GM19455 (cell line): ENCODE results near the gene MX2.
A peak's percentile ranks its signal among the peaks of the same experiment; 100 is the strongest.
"Not testable (repeated sequence)": the region's sequence is repeated elsewhere in the genome, so short reads cannot be mapped to it uniquely, and the experiment has no call there.

Experiments
- ATAC-seq: cut with Tn5 transposase; IDR thresholded peaks from one replicate; pipeline ENCODE4 v1.9.1; 2021; ENCODE audit not compliant: unreplicated experiment

The MX2 gene

DNA sequence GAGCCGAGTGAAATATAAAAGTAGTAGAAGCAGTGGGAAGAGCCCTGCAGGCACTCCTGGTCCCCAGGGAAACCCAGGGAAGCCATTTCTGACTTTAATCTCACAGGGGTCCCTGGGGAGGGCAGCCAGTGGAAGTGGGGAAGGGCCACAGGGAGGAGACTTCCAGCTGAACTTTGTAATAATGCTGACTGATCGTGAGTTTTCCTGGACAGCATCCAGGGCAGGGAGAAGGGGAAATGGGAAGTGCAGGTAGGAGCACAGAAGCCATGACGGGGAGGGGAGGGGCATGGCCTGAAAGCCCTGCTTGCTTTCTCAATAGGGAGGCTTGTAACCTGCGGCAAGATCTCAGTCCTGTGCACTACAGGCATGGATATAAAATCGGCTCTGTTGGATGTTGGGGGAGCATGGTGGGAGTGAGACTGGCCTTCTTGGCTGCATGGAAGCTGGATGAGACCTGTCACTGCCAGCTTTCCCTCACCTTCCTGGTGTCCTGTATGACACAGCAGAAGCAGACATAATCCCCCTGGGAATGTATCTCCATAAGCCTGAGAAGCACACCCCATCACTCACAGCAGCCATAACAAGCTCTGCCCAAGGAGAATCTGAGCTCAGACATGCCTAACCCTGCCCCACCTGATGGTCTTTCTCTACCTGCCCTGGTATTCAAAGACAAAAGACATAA, 49.1 kb downstream of the MX2 start:
- no peak for ATAC-seq

DNA sequence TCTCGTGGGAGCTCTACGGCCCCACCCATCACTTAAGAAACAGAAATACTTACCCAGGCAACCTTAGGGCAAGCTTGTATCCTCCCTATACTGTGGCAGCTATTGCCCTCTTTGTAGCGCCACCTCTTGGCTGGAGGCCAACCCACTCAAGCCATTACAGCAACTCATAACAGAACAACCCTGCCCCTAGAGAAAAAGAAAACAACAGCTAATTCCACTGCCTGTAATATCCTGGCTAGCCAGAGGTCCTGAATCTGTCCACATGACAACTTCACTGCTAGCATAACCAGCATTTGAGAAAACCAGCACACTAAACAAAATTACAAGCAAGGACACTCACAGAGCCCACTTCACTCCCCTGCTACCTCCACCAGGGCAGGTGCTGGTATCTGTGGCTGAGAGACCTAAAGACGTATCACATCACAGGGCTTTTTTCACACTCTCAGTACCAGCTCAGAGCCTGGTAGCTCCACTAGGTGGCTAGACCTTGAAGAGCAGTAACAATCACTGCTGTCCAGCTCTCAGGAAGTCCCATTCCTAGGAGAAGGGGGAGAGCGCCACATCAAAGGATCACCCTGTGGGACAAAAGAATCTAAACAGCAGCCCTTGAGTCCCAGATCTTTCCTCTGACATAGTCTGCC, 49.7 kb downstream of the MX2 start:
- no peak for ATAC-seq

DNA sequence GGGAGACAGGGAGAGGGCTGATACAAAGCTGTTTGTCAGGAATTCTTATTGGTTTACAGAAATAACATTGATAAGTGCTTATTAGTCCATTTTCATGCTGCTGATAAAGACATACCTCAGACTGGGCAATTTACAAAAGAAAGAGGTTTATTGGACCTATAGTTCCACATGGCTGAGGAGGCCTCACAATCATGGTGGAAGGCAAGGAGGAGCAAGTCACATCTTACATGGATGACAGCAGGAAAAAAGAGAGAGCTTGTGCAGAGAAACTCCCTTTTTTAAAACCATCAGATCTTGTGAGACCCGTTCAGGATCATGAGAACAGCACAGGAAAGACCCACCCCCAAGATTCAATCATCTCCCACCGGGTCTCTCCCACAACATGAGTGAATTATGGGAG, 55.7 kb downstream of the MX2 start:
- not testable (repeated sequence) for ATAC-seq

DNA sequence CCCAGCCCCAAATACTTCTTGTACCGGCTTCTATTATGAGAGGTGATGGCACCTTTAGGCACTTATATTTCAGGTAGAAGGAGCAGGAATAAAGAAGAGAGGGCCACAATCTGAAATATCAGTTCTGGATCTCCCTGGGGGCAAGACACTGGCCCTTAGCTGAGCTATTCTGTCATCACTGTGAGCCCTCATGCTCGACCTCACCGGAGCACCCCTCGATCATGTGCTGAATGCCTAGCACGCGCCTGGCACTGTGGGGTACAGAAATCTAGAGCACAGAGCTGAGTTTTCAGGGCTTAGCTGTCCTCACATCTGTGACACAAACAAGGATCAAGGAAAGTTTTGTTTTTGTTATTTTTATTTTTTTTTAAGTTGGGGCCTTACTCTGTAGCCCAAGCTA, 56.6 kb downstream of the MX2 start:
- no peak for ATAC-seq

DNA sequence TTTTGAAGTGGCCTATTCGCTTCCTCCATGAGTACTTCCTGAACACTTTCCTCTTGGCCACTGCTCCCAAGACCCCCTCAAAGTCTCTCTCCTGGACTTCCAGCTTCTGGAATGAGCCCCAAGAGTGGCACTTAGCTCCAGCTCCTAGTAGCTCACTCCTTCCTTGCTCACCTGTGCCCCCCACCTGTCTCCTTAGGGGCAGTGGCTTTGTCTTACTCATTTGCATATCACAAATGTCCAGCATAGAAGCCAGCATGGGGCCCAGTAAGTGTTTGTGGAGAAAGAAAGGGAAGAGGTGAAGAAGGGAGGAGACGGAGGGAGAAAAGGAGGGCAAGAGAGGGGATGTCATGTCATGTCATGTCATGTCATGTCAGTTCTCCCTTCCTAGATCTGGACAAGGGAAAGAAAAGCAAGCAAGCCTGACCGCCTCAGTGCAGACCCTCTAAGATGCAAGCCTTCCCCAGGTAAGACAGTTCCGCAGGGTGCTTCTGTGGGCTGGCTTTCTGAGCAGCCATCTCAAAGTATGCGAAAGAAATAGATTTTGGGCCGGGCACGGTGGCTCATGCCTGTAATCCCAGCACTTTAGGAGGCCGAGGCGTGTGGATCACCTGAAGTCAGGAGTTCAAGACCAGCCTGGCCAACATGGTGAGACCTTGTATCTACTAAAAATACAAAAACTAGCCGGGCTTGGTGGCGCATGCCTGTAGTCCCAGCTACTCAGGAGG, 57.3 kb downstream of the MX2 start:
- no peak for ATAC-seq

DNA sequence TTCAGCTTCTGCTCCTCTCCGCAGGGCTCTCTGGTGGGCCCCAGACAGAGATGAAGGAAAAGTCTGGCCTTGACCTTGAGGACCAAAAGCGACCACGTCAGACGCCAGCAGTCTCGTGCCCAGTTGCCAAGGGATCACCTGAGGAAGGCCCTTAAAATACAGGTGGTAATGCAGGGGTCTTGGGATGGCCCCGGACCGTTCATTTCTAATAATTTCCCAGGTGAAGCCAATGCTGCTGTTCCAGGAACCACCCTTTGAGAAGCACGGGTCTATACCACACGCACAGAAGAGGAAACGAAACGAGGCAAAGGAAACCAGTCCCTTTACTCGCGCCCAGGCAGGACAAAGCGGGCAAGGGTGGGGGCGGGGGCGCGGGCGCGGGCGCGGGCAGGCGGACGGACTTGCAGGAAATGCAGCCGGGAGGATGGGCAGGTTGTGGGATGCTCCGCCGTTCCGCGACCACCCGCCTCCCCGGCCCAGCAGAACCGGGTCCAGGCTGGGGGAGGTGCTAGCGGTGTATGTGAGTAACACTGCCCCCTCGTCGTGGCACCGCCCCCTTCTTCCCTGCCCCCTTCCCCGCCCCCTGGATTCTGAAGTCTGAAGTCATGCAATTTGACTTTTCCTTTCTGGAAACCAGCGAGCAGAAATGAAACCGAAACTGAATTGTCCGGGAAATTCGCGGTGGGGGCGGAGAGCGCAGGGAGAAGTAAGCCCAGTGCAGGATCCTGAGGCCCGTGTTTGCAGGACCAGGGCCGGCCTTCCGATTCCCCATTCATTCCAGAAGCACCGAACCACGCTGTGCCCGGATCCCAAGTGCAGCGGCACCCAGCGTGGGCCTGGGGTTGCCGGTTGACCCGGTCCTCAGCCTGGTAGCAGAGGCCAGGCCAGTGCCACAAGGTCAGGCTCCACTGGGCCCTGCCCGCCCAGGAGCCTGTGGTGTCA, 58.4 kb downstream of the MX2 start:
- ATAC-seq = peak; percentile 71

DNA sequence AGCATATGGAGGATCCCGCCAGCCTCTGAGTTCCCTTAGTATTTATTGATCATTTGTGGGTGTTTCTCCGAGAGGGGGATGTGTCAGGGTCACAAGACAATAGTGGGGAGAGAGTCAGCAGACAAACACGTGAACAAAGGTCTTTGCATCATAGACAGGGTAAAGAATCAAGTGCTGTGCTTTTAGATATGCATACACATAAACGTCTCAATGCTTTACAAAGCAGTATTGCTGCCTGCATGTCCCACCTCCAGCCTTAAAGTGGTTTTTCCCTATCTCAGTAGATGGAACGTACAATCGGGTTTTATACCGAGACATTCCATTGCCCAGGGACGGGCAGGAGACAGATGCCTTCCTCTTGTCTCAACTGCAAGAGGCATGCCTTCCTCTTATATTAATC, 59.2 kb downstream of the MX2 start:
- ATAC-seq = not testable (repeated sequence)

DNA sequence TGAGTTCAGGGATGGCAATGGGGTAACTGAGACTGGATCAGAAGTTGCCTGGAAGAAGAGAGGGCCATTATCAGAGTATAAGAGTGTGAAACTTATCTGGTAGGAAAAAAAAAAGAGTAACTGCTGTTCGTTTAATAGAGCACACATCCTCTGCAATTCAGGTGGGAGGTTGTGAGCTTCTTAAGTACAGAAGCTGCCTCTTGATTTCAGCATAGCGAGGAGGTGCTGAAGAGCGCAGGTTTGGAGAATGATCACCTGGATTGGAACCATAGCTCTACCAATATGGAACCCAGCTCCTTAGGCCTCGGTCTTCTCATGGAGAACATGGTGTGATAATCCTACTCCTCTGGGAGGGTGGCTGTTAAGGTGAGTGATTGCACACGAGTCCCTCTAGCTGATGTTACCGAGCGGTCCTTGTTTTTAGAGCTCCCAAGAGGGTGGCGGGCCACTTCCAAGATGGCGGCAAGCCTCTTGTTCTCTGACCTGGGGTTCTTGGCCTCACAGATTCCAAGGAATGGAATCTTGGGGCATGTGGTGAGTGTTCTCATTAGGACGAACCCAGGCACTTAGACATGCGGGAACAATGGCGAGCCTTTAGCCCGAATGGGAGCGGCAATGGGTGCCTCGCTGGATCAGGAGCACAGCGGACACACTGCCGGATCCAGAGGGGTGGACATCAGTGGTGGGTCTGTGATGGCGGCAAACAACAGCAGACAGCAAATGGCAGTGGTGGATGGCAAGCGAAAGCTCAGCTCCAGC, 60.9 kb downstream of the MX2 start:
- no peak for ATAC-seq

DNA sequence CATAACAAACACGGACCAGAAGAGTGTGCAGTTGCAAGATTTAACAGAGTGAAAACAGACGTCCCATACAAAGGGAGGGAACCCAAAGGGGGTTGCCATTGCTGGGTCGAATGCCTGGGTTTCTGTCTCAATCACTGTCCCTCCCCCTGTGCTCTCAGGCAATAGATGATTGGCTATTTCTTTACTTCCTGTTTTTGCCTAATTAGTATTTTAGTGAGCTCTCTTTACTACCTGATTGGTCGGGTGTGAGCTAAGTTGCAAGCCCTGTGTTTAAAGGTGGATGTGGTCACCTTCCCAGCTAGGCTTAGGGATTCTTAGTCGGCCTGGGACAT, 61.4 kb downstream of the MX2 start:
- ATAC-seq = not testable (repeated sequence)

DNA sequence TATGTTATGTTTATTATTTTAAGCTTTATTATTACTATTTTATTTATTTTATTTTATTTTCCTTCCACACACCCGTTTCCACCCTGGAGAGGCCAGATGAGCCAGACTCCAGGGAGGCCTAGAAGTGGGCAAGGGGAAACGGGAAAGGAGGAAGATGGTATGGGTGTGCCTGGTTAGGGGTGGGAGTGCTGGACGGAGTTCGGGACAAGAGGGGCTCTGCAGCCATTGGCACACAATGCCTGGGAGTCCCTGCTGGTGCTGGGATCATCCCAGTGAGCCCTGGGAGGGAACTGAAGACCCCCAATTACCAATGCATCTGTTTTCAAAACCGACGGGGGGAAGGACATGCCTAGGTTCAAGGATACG, 63.7 kb downstream of the MX2 start:
- ATAC-seq = peak; percentile 7

DNA sequence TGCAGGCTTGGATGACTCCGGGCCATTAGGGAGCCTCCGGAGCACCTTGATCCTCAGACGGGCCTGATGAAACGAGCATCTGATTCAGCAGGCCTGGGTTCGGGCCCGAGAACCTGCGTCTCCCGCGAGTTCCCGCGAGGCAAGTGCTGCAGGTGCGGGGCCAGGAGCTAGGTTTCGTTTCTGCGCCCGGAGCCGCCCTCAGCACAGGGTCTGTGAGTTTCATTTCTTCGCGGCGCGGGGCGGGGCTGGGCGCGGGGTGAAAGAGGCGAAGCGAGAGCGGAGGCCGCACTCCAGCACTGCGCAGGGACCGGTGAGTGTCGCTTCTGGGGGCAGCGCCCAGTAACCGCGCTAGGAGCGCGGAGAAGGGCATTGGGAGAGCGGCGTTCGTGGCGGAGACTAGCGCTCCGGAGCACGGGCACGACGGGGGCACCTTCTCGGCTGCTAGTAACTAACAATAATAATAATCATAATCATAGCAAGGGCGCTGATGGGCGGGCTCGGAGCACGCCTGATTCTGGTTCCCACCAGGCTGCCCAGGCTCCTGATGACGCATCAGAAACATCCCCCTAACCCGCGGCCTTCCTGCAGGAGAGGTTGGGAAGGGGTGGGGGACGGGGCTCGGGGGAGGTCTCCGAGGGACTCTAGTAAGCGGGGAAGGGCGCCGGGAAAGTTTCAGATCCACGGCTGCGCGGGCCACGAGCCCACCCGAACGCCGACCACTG, 64.3 kb downstream of the MX2 start, which contains the start of gene MX1:
Gene MX1 (plus strand): TSS at position 286 of the 722 bp plus-strand sequence. CDS start 5,832 bp downstream, outside the sequence.
- ATAC-seq = peak; percentile 79

DNA sequence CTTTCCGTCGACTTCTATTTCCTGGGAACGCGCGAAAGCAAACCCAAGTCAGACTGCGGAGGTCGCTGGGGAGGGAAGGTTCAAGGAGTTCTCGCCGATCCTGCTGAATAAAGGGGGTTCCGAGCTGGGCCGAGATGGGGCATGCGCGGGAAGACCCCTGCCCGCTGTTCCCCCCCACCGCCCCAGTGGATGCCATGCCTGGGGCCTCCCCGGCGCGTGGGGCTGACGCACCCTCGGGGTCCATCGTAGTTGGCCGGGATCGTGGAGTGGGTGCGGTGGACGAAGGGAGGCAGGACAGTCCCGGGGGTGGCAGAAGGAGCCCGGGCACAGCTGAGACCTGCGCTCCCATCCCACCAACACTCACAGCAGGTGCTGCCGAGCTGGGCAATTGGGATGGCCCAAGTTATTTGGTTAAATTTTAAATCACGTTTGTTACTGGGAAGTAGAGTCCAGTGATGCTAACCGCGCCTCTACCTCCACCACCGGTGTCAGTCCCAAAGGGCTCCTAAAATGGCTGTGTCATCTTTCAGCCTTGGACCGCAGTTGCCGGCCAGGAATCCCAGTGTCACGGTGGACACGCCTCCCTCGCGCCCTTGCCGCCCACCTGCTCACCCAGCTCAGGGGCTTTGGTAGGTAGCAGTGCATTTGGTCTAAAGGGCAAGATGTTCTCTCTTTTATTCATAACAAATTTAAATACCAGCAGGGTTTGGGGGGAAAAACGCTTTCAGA, 65.0 kb downstream of the MX2 start:
- ATAC-seq = no peak

DNA sequence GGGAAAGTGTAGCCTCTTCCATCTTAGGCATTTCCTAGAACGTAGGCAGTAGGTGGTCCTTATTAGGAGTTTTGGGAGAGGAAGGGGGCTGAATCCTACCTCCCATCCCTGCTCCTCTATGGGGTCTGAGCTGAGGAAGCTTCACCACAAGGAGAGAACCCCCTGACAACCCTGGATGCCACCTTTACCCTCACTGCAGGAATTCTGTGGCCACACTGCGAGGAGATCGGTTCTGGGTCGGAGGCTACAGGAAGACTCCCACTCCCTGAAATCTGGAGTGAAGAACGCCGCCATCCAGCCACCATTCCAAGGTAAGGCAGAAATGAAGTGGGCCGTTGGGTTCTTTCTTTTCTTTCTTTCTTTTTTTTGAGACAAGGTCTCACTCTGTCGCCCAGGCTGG, 65.7 kb downstream of the MX2 start:
- ATAC-seq = no peak

DNA sequence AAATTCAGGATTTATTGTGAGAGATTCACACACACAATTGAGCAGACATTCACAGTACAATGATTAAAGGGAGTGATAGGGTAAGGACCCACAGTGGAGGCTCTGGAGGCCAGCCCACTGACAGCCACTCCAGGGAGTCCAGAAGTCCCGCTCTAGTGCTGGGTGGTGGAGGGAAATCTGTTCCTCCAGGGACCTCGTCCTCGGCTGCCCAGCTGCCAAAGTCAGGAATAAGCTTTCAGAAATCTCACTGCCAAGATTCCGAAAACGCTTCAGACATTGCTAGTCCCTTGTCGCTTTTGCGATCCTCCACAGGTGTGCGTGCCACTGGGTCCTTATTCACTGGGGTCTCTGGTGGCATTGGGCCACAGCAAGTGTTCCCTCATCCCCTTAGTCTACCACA, 66.5 kb downstream of the MX2 start:
- no peak for ATAC-seq

DNA sequence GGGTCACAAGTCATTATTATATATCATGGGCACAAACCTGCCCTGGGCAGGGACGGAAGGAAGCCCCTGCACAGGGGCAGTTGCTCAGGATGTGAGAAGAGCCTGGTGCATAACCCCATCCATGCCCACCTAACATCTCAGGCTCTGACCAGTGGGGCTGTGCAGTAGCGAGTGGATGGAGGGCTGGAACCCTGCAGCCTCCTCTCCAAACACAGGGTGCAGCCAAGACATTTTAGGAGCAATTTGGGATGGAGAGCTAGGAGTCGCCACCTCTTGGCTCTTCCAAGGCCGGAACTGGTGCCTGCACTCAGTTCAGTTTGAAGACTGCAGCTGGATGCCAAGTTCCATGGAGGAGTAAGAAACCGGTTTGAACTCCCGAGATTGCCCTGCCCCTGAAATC, 67.0 kb downstream of the MX2 start:
- ATAC-seq = no peak

DNA sequence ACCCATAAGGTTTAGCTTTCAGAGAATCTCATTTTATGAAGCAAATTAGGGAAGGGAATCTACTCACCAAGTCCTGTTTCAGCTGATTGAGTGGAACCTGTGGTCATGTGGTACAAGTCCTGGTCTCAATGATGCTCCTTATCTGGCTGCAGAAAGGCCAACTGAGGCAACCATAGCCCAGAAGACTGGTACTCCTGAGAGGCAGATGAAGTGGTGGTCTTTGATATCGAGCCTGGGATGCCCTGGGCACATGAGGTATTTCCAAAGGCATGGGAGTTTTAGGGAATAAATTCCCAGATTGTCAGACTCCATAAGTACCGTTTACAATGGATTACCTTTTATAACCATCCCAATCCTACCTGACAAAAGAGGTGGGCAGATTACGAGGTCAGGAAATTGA, 67.5 kb downstream of the MX2 start:
- no peak for ATAC-seq

DNA sequence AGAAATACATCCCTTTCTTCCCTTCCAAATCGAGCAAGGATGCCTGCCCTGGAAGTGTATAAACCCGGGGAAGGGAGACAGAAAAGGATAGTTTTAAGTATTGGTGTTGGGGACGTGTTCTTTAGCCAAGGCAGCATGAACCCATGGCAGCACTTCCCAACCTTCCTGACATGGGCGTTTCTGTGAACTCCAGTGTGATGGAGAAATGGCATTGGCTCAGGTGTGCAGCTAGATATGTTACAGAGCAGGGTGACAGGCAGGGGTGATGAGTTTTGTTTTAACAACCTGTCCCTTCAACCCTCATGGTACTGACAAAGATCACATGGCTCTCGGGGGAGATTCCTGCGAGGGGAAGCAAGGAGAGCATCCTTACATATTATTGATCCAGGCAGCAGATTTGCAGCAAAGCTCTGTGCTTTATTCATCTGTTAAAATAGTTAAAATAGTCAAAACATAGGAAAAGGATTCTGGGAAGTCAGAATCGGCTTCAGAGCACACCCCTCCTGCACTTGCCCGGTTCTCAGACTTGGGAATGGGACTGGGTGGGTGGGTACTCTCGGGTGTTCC, 68.2 kb downstream of the MX2 start:
- ATAC-seq = no peak

DNA sequence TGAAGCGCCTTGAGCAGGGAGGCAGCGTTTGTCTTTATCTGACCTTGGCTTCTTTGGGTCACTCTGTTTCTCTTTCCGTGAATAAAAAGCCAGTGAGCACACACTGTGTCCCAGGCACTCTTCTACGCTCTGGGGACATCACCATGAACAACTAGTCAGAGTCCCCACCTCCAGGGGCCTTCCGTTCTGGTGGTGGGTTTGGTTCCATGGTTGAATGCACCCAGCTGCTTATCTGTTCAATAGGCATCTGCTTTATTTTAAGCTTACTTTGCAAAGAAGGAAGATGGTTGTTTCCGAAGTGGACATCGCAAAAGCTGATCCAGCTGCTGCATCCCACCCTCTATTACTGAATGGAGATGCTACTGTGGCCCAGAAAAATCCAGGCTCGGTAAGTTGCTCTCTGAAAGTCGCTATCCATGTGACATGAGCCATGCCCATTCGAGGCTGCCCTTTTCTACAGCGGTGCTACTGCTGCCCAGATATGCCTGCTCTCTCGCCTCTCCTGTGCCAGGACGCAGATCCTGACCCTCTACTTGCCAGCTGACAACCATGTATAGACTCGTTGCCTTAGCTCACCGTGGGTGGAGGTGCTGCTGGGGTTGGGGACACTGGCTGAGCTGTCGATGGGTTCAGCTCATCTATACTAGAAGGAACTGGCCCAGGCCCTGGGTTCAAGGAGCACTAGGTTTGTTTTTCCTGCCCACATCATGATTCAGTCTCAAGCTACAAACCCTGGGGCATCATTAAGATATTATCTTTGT, 70.1 kb downstream of the MX2 start:
- ATAC-seq = peak; percentile 50
